PC-3 (cell line): ENCODE measurements around the gene APOC1. TPM values are rescaled to one million over a fixed set of nuclear protein-coding genes. Genes with fewer than 3 reads are reported as not detected.

Experiments
- ATAC-seq: fragments of 200-7000 bp; cut with Tn5 transposase; 2 replicates; pipeline ENCODE4 v1.9.1; 2020; ENCODE audit warnings: mild to moderate bottlenecking, moderate library complexity
- BruUV-seq: library from RNA; stranded (reverse); fragments of 400-500 nt; replicated peaks from 2 replicates; lab custom pipeline; 2021; lab: Mats Ljungman, UMichigan
- CTCF ChIA-PET: fragments of 300-600 bp; sonication (Branson Sonifier 250); formaldehyde crosslinking; loops from one replicate; lab custom pipeline; 2022; ENCODE audit warnings: antibody characterized with exemption; lab: Charles Lee
- POLR2A ChIA-PET: fragments of 300-600 bp; sonication (Branson Sonifier 250); formaldehyde crosslinking; loops from one replicate; lab custom pipeline; 2022; ENCODE audit warnings: antibody characterized with exemption; ENCODE audit not compliant: unreplicated experiment; lab: Charles Lee
- DNase-seq: peaks from one replicate; pipeline ENCODE4 v3.0.0-alpha.2; 2015
- H2AFZ ChIP-seq: fragments of 300-600 bp; sonication (generic); 2 replicates; pipeline ENCODE4 v1.6.0; 2016; ENCODE audit warnings: antibody characterized with exemption, low read length
- H3F3A ChIP-seq: fragments of 300-600 bp; sonication (generic); one replicate; pipeline ENCODE4 v1.6.0; 2017; ENCODE audit warnings: antibody characterized with exemption, low read length, control low read depth, mild to moderate bottlenecking; ENCODE audit not compliant: unreplicated experiment
- H3K27ac ChIP-seq: fragments of 300-600 bp; sonication (generic); 2 replicates; pipeline ENCODE4 v1.5.1; 2016; ENCODE audit warnings: mild to moderate bottlenecking, low read length
- H3K27me3 ChIP-seq: fragments of 300-600 bp; sonication (generic); 2 replicates; pipeline ENCODE4 v1.6.1; 2016; ENCODE audit warnings: low read length, mixed read lengths
- H3K36me3 ChIP-seq: fragments of 300-600 bp; sonication (generic); 2 replicates; pipeline ENCODE4 v1.6.1; 2016; ENCODE audit warnings: low read depth, mixed run types, low read length, mixed read lengths
- H3K4me1 ChIP-seq: fragments of 300-600 bp; sonication (generic); 2 replicates; pipeline ENCODE4 v1.5.1; 2016; ENCODE audit warnings: low read length; ENCODE audit not compliant: insufficient read depth
- H3K4me2 ChIP-seq: fragments of 300-600 bp; sonication (generic); 2 replicates; pipeline ENCODE4 v1.6.0; 2016; ENCODE audit warnings: low read length
- H3K4me3 ChIP-seq: fragments of 300-600 bp; sonication (generic); 2 replicates; pipeline ENCODE4 v1.5.1; 2016; ENCODE audit warnings: mild to moderate bottlenecking, low read length, mixed read lengths
- H3K79me2 ChIP-seq: fragments of 300-600 bp; sonication (generic); 2 replicates; pipeline ENCODE4 v1.6.1; 2017; ENCODE audit warnings: low read length, mixed read lengths
- H3K9ac ChIP-seq: fragments of 300-600 bp; sonication (generic); 2 replicates; pipeline ENCODE4 v1.6.0; 2016; ENCODE audit warnings: mild to moderate bottlenecking, low read length
- H3K9me2 ChIP-seq: fragments of 300-600 bp; sonication (generic); replicated peaks from 2 replicates; pipeline ENCODE4 v1.6.1; 2016; ENCODE audit warnings: mixed run types, low read length, mixed read lengths
- H3K9me3 ChIP-seq: fragments of 300-600 bp; sonication (generic); 2 replicates; pipeline ENCODE4 v1.6.1; 2016; ENCODE audit warnings: low read length, mixed read lengths
- H4K20me1 ChIP-seq: fragments of 300-600 bp; sonication (generic); 2 replicates; pipeline ENCODE4 v1.6.1; 2016; ENCODE audit warnings: low read length, mixed read lengths
- EZH2 ChIP-seq: fragments of 300-600 bp; sonication (generic); IDR thresholded peaks from one replicate; pipeline ENCODE4 v1.6.1; 2017; ENCODE audit warnings: antibody characterized with exemption, mild to moderate bottlenecking, low read length; ENCODE audit not compliant: unreplicated experiment
- EZH2phosphoT487 ChIP-seq: fragments of 300-600 bp; sonication (generic); IDR thresholded peaks from 2 replicates; pipeline ENCODE4 v1.6.1; 2018; ENCODE audit warnings: mild to moderate bottlenecking, antibody characterized with exemption, low read length, borderline replicate concordance
- intact Hi-C: fragments of 100-400 bp; cut with micrococcal nuclease; formaldehyde crosslinking; loops from 2 replicates; pipeline ENCODE4 v1.9.0; 2023
- total RNA-seq: library from RNA; depleted of rRNA; stranded (reverse); fragments of >200 nt; gene quantifications from 2 replicates; pipeline ENCODE4 v1.2.3, GENCODE V29; 2014
- TF ChIP-seq, protein P1 (sequence below): fragments of 300-600 bp; sonication (generic); conservative IDR thresholded peaks from 2 replicates; pipeline ENCODE4 v1.5.1; 2017; ENCODE audit warnings: antibody characterized with exemption, low read depth, mild to moderate bottlenecking, low read length

APOC1 gene
- total RNA-seq, 1 experiment from 2014 or later: 3.3 TPM

DNA sequence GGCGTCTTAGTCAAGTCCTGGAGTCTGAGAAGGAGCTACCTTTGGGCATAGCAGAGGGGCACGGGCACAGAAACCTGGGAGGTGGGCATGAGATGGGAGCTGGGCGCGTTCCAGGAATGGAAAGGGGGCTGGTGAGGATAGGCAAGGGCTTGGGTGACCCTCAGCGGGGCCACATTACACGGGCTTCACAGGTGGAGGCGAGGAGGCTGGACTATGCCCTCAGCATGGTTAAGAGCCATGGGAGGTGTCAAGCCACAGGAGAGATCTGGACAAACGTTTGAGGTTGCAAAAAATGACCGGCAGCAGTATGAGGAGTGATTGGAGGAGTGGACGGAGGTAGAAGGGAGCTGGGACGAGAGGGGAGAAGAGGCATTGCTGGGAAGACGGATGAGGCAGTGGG lies 46.8 kb upstream of the APOC1 start:
- Histone ChIP-seq H3K4me2 (no peak overlapping the region), H3K27me3 (no peaks in the 10 kb centered on the region), H4K20me1 (no peaks in the 10 kb centered on the region), H3K36me3 (no peaks in the 10 kb centered on the region), H2AFZ (no peak overlapping the region), H3K4me3 (no peak overlapping the region), H3K9me3 (no peaks in the 10 kb centered on the region), H3K27ac (no peak overlapping the region), H3K9me2 (no peaks in the 10 kb centered on the region), H3K79me2 (no peaks in the 10 kb centered on the region), H3K9ac (no peak overlapping the region), H3K4me1 (no peaks in the 10 kb centered on the region), H3F3A (no peaks in the 10 kb centered on the region)
- TF ChIP-seq, protein P1, sequence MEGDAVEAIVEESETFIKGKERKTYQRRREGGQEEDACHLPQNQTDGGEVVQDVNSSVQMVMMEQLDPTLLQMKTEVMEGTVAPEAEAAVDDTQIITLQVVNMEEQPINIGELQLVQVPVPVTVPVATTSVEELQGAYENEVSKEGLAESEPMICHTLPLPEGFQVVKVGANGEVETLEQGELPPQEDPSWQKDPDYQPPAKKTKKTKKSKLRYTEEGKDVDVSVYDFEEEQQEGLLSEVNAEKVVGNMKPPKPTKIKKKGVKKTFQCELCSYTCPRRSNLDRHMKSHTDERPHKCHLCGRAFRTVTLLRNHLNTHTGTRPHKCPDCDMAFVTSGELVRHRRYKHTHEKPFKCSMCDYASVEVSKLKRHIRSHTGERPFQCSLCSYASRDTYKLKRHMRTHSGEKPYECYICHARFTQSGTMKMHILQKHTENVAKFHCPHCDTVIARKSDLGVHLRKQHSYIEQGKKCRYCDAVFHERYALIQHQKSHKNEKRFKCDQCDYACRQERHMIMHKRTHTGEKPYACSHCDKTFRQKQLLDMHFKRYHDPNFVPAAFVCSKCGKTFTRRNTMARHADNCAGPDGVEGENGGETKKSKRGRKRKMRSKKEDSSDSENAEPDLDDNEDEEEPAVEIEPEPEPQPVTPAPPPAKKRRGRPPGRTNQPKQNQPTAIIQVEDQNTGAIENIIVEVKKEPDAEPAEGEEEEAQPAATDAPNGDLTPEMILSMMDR: no peak
- TF ChIP-seq EZH2phosphoT487: no peak
- TF ChIP-seq EZH2: no peak
- DNase-seq: no peak
- intact Hi-C loops: no loop called here
- ChIA-PET CTCF (no interaction called here), POLR2A (no interaction called here)
- ATAC-seq: no peak
- BruUV-seq: no TSS peak

DNA sequence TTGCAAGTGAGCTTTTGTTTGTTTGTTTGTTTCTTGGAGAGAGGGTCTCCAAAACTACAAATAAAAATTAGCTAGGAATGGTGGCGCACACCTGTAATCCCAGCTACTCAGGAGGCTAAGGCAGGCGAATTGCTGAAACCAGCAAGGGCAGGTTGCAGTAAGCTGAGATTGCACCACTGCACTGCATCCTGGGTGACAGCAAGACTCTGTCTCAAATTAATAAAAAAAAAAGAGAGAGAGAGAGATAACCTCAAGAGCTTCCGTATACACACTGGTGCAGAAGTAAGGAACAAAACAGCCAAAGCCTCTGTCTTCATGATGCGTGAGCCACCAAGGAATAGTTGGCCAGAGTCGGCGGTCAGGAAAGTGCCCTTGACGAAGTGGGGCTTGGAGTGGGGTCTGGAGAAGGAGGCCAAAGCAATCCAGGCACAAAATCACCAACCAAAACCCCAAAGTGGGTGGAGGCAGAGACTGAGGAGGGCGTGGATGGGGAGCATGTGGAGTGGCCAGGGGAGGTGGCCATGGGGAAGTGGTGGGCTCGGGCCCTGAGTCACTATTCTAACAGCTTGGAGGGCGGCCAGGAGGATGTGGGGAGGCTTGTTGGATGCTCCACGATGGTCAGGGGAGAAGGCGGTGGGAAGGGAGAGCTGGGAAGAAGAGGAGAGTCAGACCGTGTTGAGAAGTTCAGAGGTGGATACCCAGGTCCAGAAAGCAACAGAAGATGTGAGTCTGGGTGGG lies 44.5 kb upstream of the APOC1 start:
- Histone ChIP-seq H3F3A (no peaks in the 10 kb centered on the region), H3K27ac (no peak overlapping the region), H3K9me3 (no peaks in the 10 kb centered on the region), H3K4me3 (no peak overlapping the region), H3K79me2 (no peaks in the 10 kb centered on the region), H3K9ac (no peak overlapping the region), H3K27me3 (no peaks in the 10 kb centered on the region), H3K9me2 (no peaks in the 10 kb centered on the region), H3K4me1 (no peaks in the 10 kb centered on the region), H3K4me2 (no peak overlapping the region), H2AFZ (no peak overlapping the region), H4K20me1 (no peaks in the 10 kb centered on the region), H3K36me3 (peaks cover 5% of the 10 kb centered on the region; the same call in 1 of the 2 replicates)
- DNase-seq (peak; percentile 27), ATAC-seq (peak; percentile 46; the same call in 1 of the 2 replicates)
- POLR2A ChIA-PET: interaction anchor here (0.6 kb wide), 2 partner anchors 173 to 191 kb away, joined by 3 to 4 read pairs; no protein-coding TSS in a partner anchor
- CTCF ChIA-PET: no interaction called here
- intact Hi-C loops: no loop called here
- TF ChIP-seq EZH2 (no peak), EZH2phosphoT487 (no peak)
- TF ChIP-seq, protein P1: no peak
- no TSS peak for BruUV-seq

DNA sequence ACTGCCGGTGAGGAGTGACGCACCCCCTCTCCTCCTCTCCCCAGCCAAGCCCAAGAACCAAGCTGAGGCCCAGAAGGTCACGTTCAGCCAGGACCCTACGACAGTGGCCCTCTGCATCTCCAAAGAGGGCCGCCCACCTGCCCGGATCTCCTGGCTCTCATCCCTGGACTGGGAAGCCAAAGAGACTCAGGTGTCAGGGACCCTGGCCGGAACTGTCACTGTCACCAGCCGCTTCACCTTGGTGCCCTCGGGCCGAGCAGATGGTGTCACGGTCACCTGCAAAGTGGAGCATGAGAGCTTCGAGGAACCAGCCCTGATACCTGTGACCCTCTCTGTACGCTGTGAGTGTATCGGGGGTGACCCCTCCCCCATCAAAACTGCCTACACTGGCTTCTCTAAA lies 42.6 kb upstream of the APOC1 start:
- intact Hi-C loops: no loop called here
- H3K36me3 ChIP-seq: peaks cover 7% of the 10 kb centered on the region
- no peak for TF ChIP-seq EZH2
- TF ChIP-seq, protein P1: no peak
- TF ChIP-seq EZH2phosphoT487: no peak

More for the DNA sequence above, 42.6 kb upstream of the APOC1 start:
- Histone ChIP-seq H3F3A (no peaks in the 10 kb centered on the region), H3K4me1 (peaks cover 14% of the 10 kb centered on the region), H3K4me3 (no peak overlapping the region), H3K27ac (no peak overlapping the region), H3K9me3 (no peaks in the 10 kb centered on the region), H3K9me2 (no peaks in the 10 kb centered on the region), H3K79me2 (no peaks in the 10 kb centered on the region), H3K4me2 (no peak overlapping the region), H2AFZ (no peak overlapping the region), H4K20me1 (no peaks in the 10 kb centered on the region), H3K9ac (no peak overlapping the region), H3K27me3 (no peaks in the 10 kb centered on the region)
- ChIA-PET POLR2A (no interaction called here), CTCF (no interaction called here)
- no peak for DNase-seq
- no peak for ATAC-seq
- BruUV-seq: no TSS peak
